Limb (tissue), 2 donors: Measurements from ENCODE around the gene AP5B1.
"Not testable (repeated sequence)": the region's sequence is repeated elsewhere in the genome, so short reads cannot be mapped to it uniquely, and the experiment has no call there.

ENCODE experiments used
- DNase-seq, 2 donors: peaks; one replicate each; pipeline ENCODE4 v3.0.0-alpha.2; 2016; ENCODE audit errors: extremely low spot score in 2 of 2

The AP5B1 gene

GRCh38 chr11:65767806-65768205, 13.0 kb downstream of the AP5B1 start:
- not testable (repeated sequence) for DNase-seq

DNA sequence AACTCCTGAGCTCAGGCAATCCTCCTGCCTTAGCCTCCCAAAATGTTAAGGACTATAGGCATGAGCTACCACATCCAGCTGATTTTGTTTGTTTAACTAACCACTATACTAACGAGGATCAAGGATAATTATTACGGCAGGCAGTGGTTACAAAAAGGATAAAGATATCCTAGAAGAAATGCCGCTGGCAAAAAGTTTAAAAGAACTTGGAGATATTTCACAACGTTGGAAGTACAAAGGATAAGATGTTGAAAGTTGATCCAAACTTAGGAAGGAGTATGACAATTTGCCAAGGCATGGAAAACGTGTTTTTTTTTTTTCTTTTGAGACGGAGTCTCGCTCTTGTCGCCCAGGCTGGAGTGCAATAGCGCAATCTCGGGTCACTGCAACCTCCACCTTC, 13.4 kb downstream of the AP5B1 start:
- no peak for DNase-seq

DNA sequence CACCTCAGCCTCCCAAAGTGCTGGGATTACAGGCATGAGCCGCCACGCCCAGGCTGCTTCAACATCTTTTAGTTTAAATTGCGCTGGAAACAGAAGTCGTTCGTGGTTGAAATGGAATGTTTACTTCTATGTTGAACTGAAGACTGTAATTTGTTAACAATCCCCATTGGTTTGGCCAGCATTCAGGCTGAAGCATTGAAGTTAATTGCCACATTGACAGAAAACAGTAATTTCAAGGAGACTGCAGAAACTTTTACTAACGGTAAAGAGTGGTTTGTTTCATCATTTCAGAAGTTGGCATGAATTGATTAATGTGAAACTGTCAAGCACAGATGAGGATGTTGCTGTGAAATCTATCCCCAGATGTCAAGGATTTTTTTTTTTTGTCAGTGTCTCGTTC, 14.2 kb downstream of the AP5B1 start:
- no peak for DNase-seq

GRCh38 chr11:65764434-65764833, 16.3 kb downstream of the AP5B1 start:
- DNase-seq, result no peak

GRCh38 chr11:65762816-65763215, 18.0 kb downstream of the AP5B1 start:
- DNase-seq, result not testable (repeated sequence)

GRCh38 chr11:65762169-65762568, 18.6 kb downstream of the AP5B1 start:
- not testable (repeated sequence) for DNase-seq

DNA sequence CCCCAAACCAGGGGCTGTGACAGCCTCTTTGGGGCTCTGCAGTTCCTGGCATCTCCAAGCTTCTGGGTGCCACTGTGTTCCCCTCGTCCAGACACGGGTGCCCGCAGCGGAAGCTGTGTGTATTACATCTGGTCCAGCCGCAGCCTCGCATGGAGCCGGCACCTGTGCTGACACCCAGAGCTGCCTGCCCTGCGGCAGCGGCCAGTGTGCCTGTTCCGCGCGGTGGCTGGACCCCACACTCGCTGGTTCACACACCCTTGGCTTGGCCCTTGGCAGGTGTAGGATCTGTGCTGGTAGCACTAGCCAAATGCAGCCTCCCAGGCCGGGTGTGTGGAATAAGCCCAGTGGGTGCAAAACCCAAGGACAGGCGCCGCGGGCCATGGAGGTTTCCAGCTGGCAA, 35.7 kb downstream of the AP5B1 start:
- no peak for DNase-seq

DNA sequence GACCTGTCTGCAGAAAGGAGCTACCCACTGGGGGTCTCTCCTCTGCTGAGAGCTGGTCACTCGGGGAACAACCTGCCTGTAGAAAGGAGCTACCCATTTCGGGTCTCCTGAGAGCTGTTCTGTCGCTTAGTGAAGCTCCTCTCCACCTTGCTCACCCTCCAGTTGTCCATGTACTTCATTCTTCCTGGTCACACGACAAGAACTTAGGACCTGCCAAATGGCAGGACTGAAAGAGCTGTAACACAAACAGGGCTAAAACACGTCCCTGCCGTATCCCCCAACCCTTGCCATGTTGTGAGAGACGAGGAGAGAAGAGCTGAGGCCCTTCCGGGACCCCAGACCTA, 36.1 kb downstream of the AP5B1 start:
- no peak for DNase-seq

DNA sequence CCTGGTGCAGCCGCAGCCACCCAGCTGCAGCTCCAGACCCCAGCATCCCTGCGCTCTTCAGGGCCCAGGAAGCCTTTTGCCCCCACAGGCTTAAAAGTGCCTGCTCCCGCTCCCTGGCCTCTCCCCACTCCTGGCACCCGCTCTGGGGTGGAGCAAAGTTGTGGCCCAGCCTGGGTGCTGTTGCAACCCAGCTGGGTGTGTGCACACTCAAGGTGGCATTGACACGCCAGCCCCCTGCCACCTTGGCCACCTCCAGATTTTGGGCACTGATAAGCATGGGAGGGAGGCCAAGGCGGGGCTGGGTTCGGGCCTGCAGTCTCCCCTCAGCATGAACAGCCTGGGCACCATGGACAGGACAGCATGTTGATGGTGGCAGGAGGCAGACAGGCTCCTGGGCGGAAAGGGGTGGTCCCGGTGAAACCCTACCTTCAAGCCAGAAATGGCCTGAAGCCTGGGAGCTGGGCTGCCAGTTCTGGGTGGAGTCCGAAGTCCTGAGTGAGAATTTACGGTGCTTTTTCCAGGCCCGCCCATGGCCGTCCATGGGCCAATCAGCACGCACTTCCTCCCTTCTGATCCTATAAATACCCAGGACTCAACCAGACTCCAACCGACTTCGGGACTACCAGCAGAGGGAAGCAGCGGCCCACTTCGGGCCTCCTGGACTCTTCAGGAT, 36.6 kb downstream of the AP5B1 start:
- DNase-seq, result no peak

- no peak for DNase-seq
Observed at GRCh38 chr11:65743681-65744025, 37.1 kb downstream of the AP5B1 start.

GRCh38 chr11:65742353-65742752, 38.4 kb downstream of the AP5B1 start:
- no peak for DNase-seq

DNA sequence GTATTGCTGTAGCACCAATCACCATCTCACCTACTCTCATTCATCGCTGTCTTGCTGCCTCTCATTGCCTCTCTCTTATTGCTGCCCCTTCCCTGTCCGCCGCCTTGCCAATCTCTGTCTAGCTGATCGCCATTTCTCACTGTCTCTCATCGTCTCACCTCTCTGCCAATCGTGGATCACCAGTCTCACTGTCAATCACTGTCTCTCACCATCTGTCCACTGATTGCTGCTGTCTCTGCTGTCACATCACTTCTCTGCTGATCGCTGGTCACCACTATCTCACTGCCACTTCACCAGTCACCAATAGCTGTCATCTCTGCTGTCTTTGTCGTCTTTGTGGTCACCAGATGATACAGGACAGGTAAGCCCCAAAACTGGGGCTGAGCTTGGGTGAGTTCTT, 39.6 kb downstream of the AP5B1 start:
- DNase-seq, result no peak

DNA sequence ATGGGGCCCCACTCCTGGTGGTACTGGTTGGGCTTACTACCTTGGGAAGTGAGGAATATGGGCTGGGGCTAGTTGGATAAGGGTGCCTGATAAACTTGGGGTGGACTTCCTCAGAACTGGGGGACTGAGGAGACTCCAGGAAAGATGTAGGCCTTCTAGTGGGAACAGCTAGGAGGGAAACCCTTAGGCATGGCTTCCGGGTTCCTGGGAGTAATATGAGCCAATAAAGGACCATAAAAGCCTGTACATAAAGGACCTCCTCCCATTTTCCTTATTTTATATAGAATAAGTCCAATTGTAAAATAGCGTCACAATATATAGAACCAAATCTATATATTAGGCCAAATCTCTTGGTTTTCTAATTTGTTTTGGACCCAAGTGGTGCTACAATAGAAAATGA, 41.8 kb downstream of the AP5B1 start:
- DNase-seq, result no peak

- DNase-seq, result no peak
Observed at GRCh38 chr11:65736810-65737209, 44.0 kb downstream of the AP5B1 start.

- DNase-seq, result not testable (repeated sequence)
Observed at GRCh38 chr11:65735111-65735510, 45.7 kb downstream of the AP5B1 start.

DNA sequence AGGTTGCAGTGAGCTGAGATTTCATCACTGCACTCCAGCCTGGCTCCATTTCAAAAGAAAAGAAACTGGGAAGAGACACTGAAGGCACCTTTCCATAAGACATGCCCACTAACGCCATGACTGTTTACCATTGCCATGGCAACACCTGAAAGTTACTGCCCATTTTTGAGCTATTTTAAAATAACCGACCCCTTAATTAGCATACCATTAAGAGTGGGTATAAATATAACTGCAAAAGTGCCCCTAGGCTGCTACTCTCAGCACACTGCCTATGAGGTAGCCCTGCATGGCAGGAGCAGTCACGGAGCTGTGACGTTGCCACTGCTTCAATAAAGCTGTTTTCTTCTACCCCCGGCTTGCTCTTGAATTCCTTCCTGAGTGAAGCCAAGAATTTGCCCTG, 50.3 kb downstream of the AP5B1 start:
- no peak for DNase-seq

GRCh38 chr11:65727865-65728264, 52.9 kb downstream of the AP5B1 start:
- DNase-seq, result no peak

GRCh38 chr11:65726660-65727059, 54.1 kb downstream of the AP5B1 start:
- DNase-seq, result no peak
